ENCODE data around the gene BIRC7. TPM values are rescaled to one million over a fixed set of nuclear protein-coding genes. Genes with fewer than 3 reads are reported as not detected.

BIRC7 gene, protein sequence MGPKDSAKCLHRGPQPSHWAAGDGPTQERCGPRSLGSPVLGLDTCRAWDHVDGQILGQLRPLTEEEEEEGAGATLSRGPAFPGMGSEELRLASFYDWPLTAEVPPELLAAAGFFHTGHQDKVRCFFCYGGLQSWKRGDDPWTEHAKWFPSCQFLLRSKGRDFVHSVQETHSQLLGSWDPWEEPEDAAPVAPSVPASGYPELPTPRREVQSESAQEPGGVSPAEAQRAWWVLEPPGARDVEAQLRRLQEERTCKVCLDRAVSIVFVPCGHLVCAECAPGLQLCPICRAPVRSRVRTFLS
- total RNA-seq (1 to 10 TPM in 3 of 7 donors, under 1 TPM in 2, not detected in 2; 0.40 to 1.3 (median 1.0) TPM), polyA plus RNA-seq (1 to 10 TPM; 1.1 to 2.9 (median 1.4) TPM)
- long read RNA-seq, donor 1, partial matches to known transcripts = 0 of 1 reads
- long read RNA-seq, donor 1, other reads (novel, unspliced or antisense) = 0 of 1 reads
- long read RNA-seq, donor 2 = 0 reads

DNA sequence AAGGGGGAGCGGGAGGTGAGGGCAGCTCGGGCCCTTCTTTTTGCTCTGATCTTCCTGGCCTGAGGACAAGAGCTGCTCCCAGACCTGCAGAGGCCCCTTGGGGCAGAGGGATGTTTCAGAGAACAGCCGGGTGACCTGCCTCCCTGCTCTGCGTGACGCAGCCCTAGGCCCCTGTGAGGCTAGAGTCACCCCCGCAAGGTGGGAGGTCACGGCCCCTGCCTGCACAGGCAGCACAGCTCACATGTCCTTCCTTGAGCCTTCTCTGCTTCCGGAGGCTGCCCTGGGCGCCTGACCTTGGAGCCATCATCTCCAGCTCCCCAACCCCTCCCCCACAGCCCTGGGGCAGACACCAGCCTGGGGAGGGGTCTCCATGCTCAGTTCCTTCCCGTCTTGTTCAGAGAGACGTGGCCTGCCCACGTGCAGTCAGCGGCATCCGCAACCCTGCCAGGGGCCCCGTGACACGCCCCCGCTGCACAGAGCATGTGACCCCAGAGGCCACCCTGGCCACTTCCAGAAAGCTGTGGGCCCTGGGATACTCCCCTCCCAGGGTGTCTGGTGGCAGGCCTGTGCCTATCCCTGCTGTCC lies at the start of gene BIRC7:
TSS of gene BIRC7 (plus strand) at position 507 of the 585 bp plus-strand sequence. CDS start 192 bp downstream, outside the sequence.
- peaks cover 0 to 51% (median 21%) of the 10 kb centered on the region in 6 donors for H3K4me1 ChIP-seq
- H3K9me3 ChIP-seq = no peaks in the 10 kb centered on the region
- H3K36me3 ChIP-seq = no peaks in the 10 kb centered on the region
- H3K27me3 ChIP-seq (replicated peaks in 1 of 7) = peaks cover 0 to 73% (median 36%) of the 10 kb centered on the region in 7 donors
- H3K27ac ChIP-seq = peak within 1 kb of the TSS in 1 of 8 donors; percentile 8
- intact Hi-C loops (cut with DNase I; ENCODE audit: low total_unique reads) = no loop called here
- WGBS, 5 donors = 0 to 36% (median 26%) methylated on average over 1 to 17 of the region's 17 CpGs
- H3K4me3 ChIP-seq = no peak within 1 kb of the TSS
- DNase-seq = no peak
- TF ChIP-seq POLR2A (IDR thresholded peaks at IDR 0.05) (no peak), POLR2AphosphoS5 (IDR thresholded peaks at IDR 0.05) (no peak)
- TF ChIP-seq, protein P1, sequence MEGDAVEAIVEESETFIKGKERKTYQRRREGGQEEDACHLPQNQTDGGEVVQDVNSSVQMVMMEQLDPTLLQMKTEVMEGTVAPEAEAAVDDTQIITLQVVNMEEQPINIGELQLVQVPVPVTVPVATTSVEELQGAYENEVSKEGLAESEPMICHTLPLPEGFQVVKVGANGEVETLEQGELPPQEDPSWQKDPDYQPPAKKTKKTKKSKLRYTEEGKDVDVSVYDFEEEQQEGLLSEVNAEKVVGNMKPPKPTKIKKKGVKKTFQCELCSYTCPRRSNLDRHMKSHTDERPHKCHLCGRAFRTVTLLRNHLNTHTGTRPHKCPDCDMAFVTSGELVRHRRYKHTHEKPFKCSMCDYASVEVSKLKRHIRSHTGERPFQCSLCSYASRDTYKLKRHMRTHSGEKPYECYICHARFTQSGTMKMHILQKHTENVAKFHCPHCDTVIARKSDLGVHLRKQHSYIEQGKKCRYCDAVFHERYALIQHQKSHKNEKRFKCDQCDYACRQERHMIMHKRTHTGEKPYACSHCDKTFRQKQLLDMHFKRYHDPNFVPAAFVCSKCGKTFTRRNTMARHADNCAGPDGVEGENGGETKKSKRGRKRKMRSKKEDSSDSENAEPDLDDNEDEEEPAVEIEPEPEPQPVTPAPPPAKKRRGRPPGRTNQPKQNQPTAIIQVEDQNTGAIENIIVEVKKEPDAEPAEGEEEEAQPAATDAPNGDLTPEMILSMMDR (IDR thresholded peaks at IDR 0.05 in 8 of 11, conservative IDR thresholded peaks at IDR 0.05 in 3 of 11) = no peak

DNA sequence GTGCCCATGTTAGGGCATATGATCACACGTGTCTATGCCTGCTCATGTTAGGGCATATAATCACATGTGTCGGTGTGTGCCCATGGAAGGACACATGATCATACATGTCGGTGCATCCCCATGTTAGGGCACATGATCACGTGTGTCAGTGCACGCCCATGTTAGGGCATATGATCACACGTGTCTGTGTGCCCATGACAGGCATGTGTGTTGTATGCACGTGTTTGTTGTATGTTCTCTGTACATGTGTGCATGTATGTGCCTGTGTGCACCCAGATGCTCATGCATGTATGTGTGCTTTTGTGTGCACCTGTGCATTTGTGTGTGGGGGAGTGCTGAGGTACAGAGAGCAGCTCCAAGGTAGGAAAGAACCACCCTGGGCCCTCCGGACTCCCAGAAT lies 49.6 kb upstream of the BIRC7 start:
- H3K4me1 ChIP-seq = no peaks in the 10 kb centered on the region
- DNase-seq = no peak
- TF ChIP-seq POLR2A (IDR thresholded peaks at IDR 0.05) (no peak), POLR2AphosphoS5 (IDR thresholded peaks at IDR 0.05) (no peak)
- TF ChIP-seq, protein P1 (IDR thresholded peaks at IDR 0.05 in 8 of 11, conservative IDR thresholded peaks at IDR 0.05 in 3 of 11) = no peak
- no peak overlapping the region for H3K27ac ChIP-seq
- 88 to 92% (median 90%) methylated on average over 4 to 8 of the region's 8 CpGs for WGBS, 5 donors
- intact Hi-C loops (cut with DNase I; ENCODE audit: low total_unique reads) = no loop called here
- H3K27me3 ChIP-seq (replicated peaks in 1 of 7) = peaks cover 0 to 30% (median 15%) of the 10 kb centered on the region in 7 donors
- H3K9me3 ChIP-seq = no peaks in the 10 kb centered on the region
- no peak overlapping the region for H3K4me3 ChIP-seq
- H3K36me3 ChIP-seq = no peaks in the 10 kb centered on the region

DNA sequence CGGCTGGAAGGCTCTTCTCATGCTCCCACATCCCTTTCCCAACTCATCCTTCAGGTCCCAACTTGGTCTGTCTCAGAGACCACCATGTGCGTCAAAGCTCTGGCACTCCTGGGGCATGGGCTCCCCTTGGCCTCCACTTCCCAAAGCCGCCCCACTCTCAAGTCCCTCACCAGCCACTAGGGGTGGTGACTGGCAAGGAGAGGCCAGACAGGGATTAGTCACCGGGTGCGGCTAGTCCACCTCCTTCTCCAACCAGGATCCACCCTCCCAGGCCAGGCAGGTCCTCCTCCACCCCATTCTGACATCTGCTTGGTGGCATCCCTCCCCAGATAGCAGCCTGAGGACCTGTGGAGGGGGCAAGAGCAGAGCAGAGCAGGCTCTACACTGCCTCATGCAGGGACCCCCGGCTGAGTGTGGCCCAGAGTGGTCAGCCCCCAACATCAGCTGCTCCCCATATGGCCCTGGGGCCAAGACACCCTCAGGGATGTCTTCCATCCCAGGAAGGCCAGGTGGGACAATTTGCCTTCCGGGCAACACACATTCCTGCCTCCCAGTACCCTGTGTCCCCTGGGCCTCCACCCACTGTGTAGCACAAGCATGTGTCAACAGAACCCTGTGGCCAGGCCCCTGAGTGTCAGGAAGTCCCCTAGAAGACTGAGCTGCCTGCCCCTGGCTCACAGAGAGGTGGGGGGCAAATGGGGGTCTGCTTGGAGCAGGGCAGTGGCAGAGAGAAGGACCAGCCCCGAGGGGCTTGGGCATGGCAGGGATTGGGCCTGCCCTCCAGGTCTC lies 49.0 kb upstream of the BIRC7 start:
- H3K27me3 ChIP-seq (replicated peaks in 1 of 7) = peaks cover 0 to 24% (median 10%) of the 10 kb centered on the region in 7 donors
- no peaks in the 10 kb centered on the region for H3K4me1 ChIP-seq

More for the DNA sequence above, 49.0 kb upstream of the BIRC7 start:
- Histone ChIP-seq H3K4me3 (no peak overlapping the region), H3K36me3 (no peaks in the 10 kb centered on the region), H3K27ac (no peak overlapping the region), H3K9me3 (no peaks in the 10 kb centered on the region)
- WGBS, 5 donors = 85 to 96% (median 92%) methylated on average over 4 to 8 of the region's 8 CpGs
- intact Hi-C loops (cut with DNase I; ENCODE audit: low total_unique reads) = no loop called here
- TF ChIP-seq, protein P1 (IDR thresholded peaks at IDR 0.05 in 8 of 11, conservative IDR thresholded peaks at IDR 0.05 in 3 of 11) = no peak
- no peak for TF ChIP-seq POLR2AphosphoS5 (IDR thresholded peaks at IDR 0.05)
- no peak for TF ChIP-seq POLR2A (IDR thresholded peaks at IDR 0.05)
- no peak for DNase-seq
